ENCODE measurements around the gene UBR4.
A peak's percentile ranks its signal among the peaks of the same experiment; 100 is the strongest.
"Not testable (repeated sequence)": the region's sequence is repeated elsewhere in the genome, so short reads cannot be mapped to it uniquely, and the experiment has no call there.

The UBR4 gene

GRCh38 chr1:19220080-19220846 lies 10.2 kb upstream of the UBR4 start:
- DNase-seq (ENCODE audit: low read depth, low spot score): no peak

- DNase-seq (ENCODE audit: low read depth, low spot score): no peak
These were observed 9.4 kb upstream of the UBR4 start for GRCh38 chr1:19219451-19219850.

GRCh38 chr1:19216585-19216984 lies 6.5 kb upstream of the UBR4 start:
- DNase-seq (ENCODE audit: low read depth, low spot score): not testable (repeated sequence)

- no peak for DNase-seq (ENCODE audit: low read depth, low spot score)
These were observed 3.5 kb upstream of the UBR4 start for GRCh38 chr1:19213580-19213979.

GRCh38 chr1:19212167-19212566 lies 2.1 kb upstream of the UBR4 start:
- DNase-seq (ENCODE audit: low read depth, low spot score): no peak

DNA sequence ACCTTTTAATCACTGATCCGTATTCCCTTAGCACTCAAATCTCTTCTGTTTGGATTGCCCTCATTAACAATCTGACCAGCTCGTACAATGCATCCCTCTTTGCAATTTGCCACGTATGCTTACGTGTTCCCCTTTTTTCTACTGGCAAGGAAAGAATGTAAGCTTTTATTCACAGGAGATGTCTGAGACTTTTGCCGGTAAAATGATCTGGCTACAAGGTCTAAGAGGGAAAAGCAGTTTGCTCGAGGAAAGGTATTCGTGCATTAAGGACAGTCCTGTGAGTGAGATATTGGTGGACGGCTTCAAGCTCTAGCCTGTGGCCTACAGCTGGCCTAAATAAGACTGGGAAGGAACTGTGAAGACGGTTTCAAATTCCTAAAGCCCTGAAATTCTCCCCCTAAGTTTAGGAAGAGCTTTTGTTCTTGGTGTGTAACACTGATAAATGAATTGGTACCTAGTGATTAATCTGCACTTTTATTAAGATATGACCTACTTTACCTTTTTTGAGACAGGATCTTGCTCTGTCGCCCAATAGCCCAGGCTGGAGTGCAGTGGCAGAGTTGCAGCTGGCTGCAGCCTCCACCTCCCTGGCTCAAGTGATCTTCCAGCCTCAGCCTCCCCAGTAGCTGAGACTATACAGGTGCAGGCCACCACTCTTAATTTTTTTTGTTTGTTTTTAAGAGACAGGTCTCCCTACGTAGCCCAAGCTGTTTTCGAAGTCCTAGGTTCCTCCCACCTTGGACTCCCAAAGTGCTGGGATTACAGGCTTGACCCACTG lies 895 bp upstream of the UBR4 start:
- peak; percentile 30 for DNase-seq (ENCODE audit: low read depth, low spot score)

GRCh38 chr1:19209439-19209989 lies 552 bp downstream of the UBR4 start:
- DNase-seq (ENCODE audit: low read depth, low spot score): peak; percentile 45

- peak; percentile 34 for DNase-seq (ENCODE audit: low read depth, low spot score)
These were observed 1.2 kb downstream of the UBR4 start for GRCh38 chr1:19208710-19209438.

DNA sequence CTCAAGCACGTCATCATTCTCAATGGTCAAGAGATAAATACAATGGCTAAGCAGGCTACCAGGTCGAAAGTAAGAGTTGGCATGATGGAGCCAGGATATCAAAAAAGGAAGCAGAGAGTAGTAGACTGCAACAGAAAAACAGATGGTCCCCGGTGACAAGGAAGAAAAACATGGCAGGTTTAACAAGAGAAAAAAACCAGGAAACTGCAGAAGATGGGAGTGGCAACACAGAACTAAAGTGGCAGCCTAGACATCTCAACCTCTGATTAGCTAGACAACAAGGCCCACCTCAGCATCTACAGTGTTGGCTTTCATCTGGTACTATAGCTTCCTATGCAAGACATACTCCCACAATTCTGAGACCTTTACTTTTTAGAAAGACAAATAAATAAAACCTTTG lies 3.1 kb downstream of the UBR4 start:
- no peak for DNase-seq (ENCODE audit: low read depth, low spot score)

DNA sequence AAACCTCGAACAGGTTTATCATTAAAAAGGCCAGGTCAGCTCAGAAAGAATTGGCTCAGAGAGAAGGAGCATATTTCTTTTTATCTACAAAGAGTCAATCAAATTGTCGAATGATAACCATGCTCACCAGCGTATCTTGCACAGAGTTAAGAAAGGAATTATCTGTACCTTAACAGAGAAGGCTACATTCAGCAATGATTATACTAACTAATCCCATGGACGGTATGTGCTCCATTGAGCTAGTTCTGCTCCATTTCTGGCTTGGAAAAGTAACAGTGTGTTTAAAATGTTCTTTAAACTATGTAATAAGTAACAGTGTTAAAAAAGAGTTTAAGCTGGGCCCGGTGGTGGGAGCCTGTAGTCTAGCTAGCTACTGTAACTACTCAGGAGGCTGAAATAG lies 4.2 kb downstream of the UBR4 start:
- DNase-seq (ENCODE audit: low read depth, low spot score): no peak

DNA sequence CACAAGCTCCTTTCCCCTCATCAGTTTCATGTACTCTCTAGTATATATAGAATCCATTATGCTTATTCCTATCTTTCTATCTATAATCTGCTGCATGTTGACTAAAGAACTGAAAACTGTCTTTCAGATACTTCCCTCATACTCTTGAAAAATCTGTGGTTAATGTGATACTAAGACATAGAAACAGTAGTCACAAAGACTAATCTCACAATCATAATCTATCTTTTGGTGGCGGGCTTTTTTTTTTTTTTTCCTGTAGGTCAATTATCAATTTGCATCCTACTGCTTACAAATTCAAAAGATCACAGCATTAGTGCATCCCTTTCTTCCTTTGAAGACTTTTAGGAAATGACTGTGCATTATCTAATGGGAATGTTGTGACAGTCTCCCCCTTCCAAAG lies 4.7 kb downstream of the UBR4 start:
- no peak for DNase-seq (ENCODE audit: low read depth, low spot score)

GRCh38 chr1:19204446-19205266 lies 5.4 kb downstream of the UBR4 start:
- no peak for DNase-seq (ENCODE audit: low read depth, low spot score)

DNA sequence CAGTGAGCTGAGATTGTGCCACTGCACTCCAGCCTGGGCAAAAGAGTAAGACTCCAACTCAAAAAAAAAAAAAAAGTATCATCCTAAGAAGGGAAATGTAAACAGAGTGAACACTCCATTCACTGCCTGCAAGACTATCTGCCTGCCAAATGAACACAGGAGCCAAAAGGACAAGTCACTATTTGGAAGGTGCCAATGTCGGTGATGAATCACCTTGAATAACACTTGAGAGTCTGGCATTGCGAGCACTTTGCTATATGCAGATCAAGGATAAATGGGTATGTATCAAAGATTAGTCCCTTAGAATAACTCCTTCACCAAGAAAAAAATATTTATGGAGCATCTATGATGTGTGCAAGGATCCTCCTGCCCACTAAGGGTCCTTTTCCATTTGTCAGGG lies 6.6 kb downstream of the UBR4 start:
- peak; percentile 82 for DNase-seq (ENCODE audit: low read depth, low spot score)

DNA sequence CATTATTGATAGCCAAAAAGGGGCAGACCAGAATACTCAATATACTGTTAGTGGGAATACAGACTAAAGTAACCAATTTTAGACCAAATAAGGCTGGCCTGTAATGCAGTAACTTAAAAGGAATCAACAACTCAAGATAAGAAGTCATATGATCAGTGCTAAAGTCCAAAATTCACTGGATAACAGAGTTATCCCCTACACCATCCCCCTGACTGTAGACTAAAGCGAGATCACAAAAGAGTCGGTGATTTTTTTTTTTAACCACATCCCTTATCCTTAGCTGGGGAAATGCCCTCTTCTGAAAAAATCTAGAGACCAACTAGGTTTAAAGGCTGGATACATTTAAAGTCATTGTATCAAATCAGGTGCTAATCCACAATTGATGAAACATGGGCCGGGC lies 7.7 kb downstream of the UBR4 start:
- DNase-seq (ENCODE audit: low read depth, low spot score): no peak

DNA sequence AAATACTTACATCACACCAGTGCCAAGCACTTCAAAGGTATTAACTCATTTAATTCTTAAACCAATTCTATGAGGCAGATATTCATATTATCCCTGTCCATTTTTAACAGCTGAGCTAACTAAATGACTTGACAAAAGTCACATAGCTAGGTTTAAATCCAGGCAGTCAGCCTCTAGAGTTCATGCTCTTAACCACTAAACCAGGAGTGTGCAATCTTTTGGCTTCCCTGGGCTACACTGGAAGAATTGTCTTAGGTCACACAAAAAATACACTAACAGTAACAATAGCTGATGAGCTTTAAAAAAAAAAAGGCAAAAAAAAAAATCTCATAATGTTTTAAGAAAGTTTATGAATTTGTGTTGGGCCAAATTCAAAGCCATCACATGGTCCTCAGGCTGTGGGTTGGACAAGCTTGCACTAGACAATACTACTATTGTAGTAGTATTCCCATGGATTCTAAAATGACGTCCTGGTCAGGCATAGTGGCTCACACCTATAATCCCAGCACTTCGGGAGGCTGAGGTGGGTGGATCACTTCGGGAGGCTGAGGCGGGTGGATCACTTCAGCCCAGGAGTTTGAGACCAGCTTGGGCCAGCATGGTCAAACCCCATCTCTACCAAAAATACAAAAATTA lies 10.0 kb downstream of the UBR4 start:
- no peak for DNase-seq (ENCODE audit: low read depth, low spot score)

- no peak for DNase-seq (ENCODE audit: low read depth, low spot score)
These were observed 10.6 kb downstream of the UBR4 start for GRCh38 chr1:19199329-19199968.

DNA sequence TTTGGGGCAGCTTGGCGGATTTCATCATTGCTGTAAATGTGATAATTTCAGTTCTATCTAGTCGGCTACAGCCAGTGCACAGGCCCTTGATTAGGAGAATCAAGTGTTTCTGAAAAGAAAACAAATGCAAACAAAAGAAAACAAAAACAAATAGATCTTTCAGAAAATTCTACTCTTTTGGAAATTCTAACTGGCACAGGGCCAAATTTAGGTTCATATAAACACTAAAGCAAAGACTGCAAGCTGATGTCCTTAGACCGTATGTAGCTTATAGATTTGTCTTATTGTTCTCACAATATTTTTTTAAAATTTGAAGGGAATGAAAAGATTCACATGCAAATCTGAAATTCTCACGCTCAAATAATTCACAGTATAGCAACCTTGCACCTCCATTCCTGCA lies 11.2 kb downstream of the UBR4 start:
- DNase-seq (ENCODE audit: low read depth, low spot score): no peak

DNA sequence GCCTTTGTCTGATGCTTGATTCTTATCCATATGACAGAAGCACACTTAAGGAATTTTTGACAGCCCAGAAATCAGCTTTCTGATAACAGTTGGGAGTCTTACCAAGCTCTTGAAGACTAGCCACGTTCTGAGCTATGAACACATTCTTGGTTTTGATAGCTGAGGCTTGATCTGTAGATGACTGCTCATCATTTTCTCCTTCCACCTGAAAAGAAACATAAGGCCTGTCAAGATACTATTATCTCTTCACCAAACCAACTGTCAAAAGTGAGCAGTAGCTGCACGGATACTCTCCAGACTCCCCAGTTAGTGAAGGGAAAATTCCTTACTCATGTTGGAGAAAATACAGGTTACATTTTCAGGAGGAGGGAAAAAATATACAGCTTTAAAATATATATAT lies 12.2 kb downstream of the UBR4 start:
- no peak for DNase-seq (ENCODE audit: low read depth, low spot score)

GRCh38 chr1:19196331-19196730 lies 13.7 kb downstream of the UBR4 start:
- DNase-seq (ENCODE audit: low read depth, low spot score): no peak

- DNase-seq (ENCODE audit: low read depth, low spot score): no peak
These were observed 17.1 kb downstream of the UBR4 start for GRCh38 chr1:19193004-19193403.

All from astrocyte of the hippocampus (primary cell).